GM21786 (cell line): Measurements from ENCODE around the gene JAG1.

Experiments
- ATAC-seq: cut with Tn5 transposase; IDR thresholded peaks from one replicate; pipeline ENCODE4 v1.9.1; 2021; ENCODE audit not compliant: unreplicated experiment

The JAG1 gene

GRCh38 chr20:10639737-10640556 is 33.9 kb downstream of the JAG1 start:
- ATAC-seq, result no peak

- ATAC-seq, result no peak
Observed at GRCh38 chr20:10639077-10639736, 34.6 kb downstream of the JAG1 start.

GRCh38 chr20:10637563-10637962 is 36.2 kb downstream of the JAG1 start:
- ATAC-seq, result no peak

- ATAC-seq, result no peak
Observed at GRCh38 chr20:10637031-10637559, 36.7 kb downstream of the JAG1 start.

GRCh38 chr20:10636326-10636818 is 37.4 kb downstream of the JAG1 start:
- ATAC-seq, result no peak

GRCh38 chr20:10635476-10636208 is 38.2 kb downstream of the JAG1 start:
- ATAC-seq, result no peak

GRCh38 chr20:10634683-10635411 is 39.0 kb downstream of the JAG1 start:
- ATAC-seq, result no peak

GRCh38 chr20:10634211-10634610 is 39.6 kb downstream of the JAG1 start:
- no peak for ATAC-seq

GRCh38 chr20:10633718-10634117 is 40.1 kb downstream of the JAG1 start:
- no peak for ATAC-seq

GRCh38 chr20:10632721-10633509 is 40.9 kb downstream of the JAG1 start:
- ATAC-seq, result no peak

- no peak for ATAC-seq
Observed at GRCh38 chr20:10631126-10631525, 42.7 kb downstream of the JAG1 start.

- no peak for ATAC-seq
Observed at GRCh38 chr20:10629946-10630650, 43.7 kb downstream of the JAG1 start.

GRCh38 chr20:10626896-10627295 is 46.9 kb downstream of the JAG1 start:
- ATAC-seq, result no peak

- no peak for ATAC-seq
Observed at GRCh38 chr20:10625641-10626040, 48.2 kb downstream of the JAG1 start.

- ATAC-seq, result no peak
Observed at GRCh38 chr20:10622657-10623418, 51.0 kb downstream of the JAG1 start.

- no peak for ATAC-seq
Observed at GRCh38 chr20:10621149-10621548, 52.6 kb downstream of the JAG1 start.

- ATAC-seq, result no peak
Observed at GRCh38 chr20:10619427-10619826, 54.4 kb downstream of the JAG1 start.

- no peak for ATAC-seq
Observed at GRCh38 chr20:10618611-10619245, 55.1 kb downstream of the JAG1 start.
